Lower lobe of right lung (tissue), 2 donors: ENCODE results near the gene XPO6. TPM values are rescaled to one million over a fixed set of nuclear protein-coding genes. Genes with fewer than 3 reads are reported as not detected.

Experiments
- ATAC-seq, 2 donors: fragments of 200-7000 bp; cut with Tn5 transposase; one replicate each; pipeline ENCODE4 v1.9.1; 2020 to 2022; ENCODE audit warnings: mild to moderate bottlenecking in 2 of 2, moderate library complexity in 2 of 2
- DNase-seq: peaks from one replicate; pipeline ENCODE4 v3.0.0-alpha.2; 2020
- H3K27ac ChIP-seq: fragments of 200-600 bp; one replicate; pipeline ENCODE4 v1.8.0; 2022
- H3K27me3 ChIP-seq: fragments of 200-600 bp; one replicate; pipeline ENCODE4 v1.8.0; 2022; ENCODE audit warnings: low read depth
- H3K36me3 ChIP-seq: fragments of 200-600 bp; one replicate; pipeline ENCODE4 v1.8.0; 2022; ENCODE audit warnings: mild to moderate bottlenecking
- H3K4me1 ChIP-seq: fragments of 200-600 bp; one replicate; pipeline ENCODE4 v1.8.0; 2022
- H3K4me3 ChIP-seq: fragments of 200-600 bp; one replicate; pipeline ENCODE4 v1.8.0; 2022; ENCODE audit warnings: mild to moderate bottlenecking
- H3K9me3 ChIP-seq: fragments of 200-600 bp; one replicate; pipeline ENCODE4 v1.8.0; 2022
- intact Hi-C: fragments of 100-400 bp; cut with DNase I; formaldehyde crosslinking; loops from one replicate; pipeline ENCODE4 v1.11.0; 2022
- total RNA-seq: library from RNA; stranded (reverse); fragmentation: NEBNext Ultra II Directional; extraction: Animal tissue kit (Norgen Biotek cat#: 25700); gene quantifications from one replicate; pipeline ENCODE4 v1.2.1, GENCODE V29; 2021
- TF ChIP-seq, protein P1 (sequence below): fragments of 200-600 bp; IDR thresholded peaks from one replicate; pipeline ENCODE4 v1.8.0; 2022; ENCODE audit warnings: antibody characterized with exemption, mild to moderate bottlenecking
- donor health status: DM: no; HTN: yes; CAD: no; lungs with severe emphysema.

The XPO6 gene
- total RNA-seq, 1 donor from 2014 or later, result 106 TPM

DNA sequence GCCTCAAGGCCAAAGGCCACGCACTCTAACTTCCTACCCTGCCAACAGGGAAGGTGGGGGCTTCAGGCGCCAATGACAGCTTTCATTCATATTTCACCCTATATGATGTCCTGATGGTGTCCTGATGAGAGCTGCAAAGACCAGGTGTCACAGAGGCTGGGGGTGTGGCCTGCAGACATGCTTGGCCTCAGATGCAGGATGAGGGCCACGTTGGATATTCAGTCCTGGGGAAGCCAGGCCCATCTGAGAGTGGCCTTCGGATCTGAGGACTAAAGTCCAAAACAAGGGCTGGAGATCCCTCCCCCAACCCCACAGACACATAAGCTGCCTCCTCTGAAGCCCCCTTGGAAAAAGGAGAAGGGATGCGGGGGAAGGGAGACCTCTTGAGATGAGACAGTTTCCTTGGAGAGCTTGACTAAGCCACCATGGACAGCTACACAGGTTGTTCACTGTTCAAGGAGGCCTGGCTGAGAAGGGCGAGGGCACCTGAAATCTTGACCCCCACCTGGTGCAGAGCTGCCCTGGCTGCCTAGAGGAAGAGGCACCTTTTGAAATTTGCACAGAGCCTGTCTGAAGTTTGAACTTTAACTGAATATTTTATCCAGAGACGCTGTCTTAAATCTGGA lies 124.0 kb downstream of the XPO6 start:
- no peaks in the 10 kb centered on the region for H3K27me3 ChIP-seq
- H3K9me3 ChIP-seq, result no peaks in the 10 kb centered on the region
- TF ChIP-seq, protein P1, sequence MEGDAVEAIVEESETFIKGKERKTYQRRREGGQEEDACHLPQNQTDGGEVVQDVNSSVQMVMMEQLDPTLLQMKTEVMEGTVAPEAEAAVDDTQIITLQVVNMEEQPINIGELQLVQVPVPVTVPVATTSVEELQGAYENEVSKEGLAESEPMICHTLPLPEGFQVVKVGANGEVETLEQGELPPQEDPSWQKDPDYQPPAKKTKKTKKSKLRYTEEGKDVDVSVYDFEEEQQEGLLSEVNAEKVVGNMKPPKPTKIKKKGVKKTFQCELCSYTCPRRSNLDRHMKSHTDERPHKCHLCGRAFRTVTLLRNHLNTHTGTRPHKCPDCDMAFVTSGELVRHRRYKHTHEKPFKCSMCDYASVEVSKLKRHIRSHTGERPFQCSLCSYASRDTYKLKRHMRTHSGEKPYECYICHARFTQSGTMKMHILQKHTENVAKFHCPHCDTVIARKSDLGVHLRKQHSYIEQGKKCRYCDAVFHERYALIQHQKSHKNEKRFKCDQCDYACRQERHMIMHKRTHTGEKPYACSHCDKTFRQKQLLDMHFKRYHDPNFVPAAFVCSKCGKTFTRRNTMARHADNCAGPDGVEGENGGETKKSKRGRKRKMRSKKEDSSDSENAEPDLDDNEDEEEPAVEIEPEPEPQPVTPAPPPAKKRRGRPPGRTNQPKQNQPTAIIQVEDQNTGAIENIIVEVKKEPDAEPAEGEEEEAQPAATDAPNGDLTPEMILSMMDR, result no peak
- DNase-seq (no peak), ATAC-seq (no peak)
- H3K36me3 ChIP-seq, result no peaks in the 10 kb centered on the region
- intact Hi-C loops, result no loop called here
- no peak overlapping the region for H3K4me3 ChIP-seq
- H3K27ac ChIP-seq, result no peak overlapping the region
- no peaks in the 10 kb centered on the region for H3K4me1 ChIP-seq

DNA sequence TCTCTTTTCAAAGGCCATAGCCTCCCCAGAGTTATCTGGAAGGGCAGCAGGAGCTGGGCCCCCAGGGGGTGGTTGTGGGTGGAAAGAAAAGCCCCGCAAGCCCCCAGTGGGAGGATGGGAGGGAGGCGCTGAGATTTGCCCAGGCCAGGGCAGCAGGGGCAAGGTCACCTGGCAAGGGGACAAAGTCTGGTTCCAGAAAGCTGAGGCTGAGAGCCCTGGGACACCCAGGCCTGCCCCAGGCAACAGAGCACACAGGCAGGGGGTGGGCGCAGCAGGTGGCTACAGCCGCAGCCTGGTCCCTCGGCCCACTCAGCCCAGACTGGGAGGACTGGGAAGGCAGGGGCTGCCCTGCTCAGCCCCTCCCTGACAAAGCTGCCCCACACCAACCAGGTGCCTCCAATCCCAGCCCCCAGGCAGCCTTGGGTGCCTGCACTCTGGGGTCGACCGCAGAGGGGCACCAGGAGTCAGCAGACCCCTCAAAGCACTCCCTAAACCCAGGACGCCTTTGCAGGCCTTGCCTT lies 124.6 kb downstream of the XPO6 start:
- Histone ChIP-seq H3K4me3 (no peak overlapping the region), H3K27ac (no peak overlapping the region), H3K4me1 (no peaks in the 10 kb centered on the region), H3K36me3 (no peaks in the 10 kb centered on the region), H3K27me3 (no peaks in the 10 kb centered on the region), H3K9me3 (no peaks in the 10 kb centered on the region)
- intact Hi-C loops, result no loop called here
- DNase-seq (no peak), ATAC-seq (no peak)
- TF ChIP-seq, protein P1, result no peak

DNA sequence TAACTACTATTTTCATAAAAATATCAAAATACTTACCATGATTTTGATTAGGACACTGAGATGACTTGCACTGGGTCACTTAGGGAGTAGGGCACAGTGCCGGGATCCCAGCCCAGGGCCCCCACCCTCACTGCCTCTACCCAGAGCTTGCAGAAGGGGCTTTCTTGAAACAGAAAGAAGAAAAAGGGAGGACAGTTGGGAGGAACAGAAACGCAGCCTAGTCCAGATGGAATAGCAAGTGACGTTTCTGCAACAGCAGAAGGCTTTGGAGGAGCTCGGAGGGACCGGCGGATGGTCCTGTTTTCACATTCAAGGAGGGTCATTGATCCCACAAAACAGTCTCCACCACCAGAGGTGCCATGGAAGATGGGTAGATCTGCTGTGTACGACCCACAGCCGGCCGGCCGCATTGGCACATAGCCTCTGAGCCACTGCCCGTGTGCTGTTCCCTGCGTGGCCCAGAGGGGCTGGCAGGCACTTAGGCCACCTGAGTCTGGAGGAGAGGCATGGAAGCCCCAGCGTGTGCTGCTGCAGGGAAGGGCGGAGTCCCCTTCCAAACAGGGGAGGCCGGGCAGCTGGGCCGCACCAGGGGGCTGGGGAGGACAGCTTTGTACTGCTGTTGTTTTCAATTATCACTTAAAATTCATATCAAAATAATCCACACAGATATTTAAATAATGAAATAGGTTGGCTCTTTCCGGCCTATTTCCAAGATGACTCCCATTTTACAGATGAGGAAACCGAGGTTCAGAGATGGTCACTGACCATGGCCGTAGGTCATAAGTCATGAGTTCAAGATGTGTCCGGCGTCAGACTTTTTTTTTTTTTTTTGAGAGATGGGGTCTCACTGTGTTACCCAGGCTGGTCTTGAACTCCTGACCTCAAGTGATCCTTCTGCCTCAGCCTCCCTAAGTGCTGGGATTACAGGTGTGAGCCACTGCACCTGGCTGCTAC lies 125.3 kb downstream of the XPO6 start:
- intact Hi-C loops, result no loop called here
- no peak for DNase-seq
- Histone ChIP-seq H3K27me3 (no peaks in the 10 kb centered on the region), H3K27ac (no peak overlapping the region), H3K4me3 (no peak overlapping the region), H3K9me3 (no peaks in the 10 kb centered on the region), H3K36me3 (no peaks in the 10 kb centered on the region), H3K4me1 (no peaks in the 10 kb centered on the region)
- TF ChIP-seq, protein P1, result no peak
- no peak for ATAC-seq

DNA sequence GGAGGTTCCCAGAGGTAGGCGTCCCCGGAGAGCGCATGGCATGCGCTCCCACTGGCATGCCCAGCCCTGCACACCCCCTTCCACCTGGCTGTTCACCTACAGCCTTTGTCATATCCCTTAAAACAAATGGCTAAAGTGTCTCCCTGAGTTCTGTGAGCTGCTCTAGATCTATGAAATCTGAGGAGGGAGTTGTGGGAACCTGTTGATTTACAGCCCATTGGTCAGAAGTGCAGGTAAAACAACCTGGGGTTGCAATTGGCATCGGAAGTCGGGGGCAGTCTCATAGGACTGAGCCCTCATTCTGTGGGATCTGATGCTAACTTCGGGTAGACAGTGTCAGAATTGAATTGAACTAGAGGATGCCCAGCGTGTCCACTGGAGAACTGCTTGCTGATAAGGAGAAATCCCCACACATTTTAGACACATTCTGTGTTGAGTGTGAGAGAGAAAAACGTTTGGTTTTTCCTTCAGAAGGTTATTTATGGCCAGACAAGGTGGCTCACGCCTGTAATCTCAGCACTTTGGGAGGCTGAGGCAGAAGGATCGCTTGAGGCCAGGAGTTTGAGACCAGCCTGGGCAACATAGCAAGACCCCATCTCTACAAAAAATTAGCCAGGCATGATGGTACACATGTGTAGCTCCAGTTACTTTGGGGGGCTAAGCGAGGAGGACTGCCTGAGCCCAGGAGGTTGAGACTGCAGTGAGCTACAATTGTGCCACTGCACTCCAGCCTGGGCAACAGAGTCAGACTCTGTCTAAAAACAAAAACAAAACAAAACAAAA lies 126.2 kb downstream of the XPO6 start:
- no peak for ATAC-seq
- no peak overlapping the region for H3K27ac ChIP-seq
- no peaks in the 10 kb centered on the region for H3K27me3 ChIP-seq
- TF ChIP-seq, protein P1, result no peak
- no peaks in the 10 kb centered on the region for H3K4me1 ChIP-seq
- no peak overlapping the region for H3K4me3 ChIP-seq
- H3K9me3 ChIP-seq, result no peaks in the 10 kb centered on the region
- no peaks in the 10 kb centered on the region for H3K36me3 ChIP-seq
- no peak for DNase-seq
- intact Hi-C loops, result no loop called here

DNA sequence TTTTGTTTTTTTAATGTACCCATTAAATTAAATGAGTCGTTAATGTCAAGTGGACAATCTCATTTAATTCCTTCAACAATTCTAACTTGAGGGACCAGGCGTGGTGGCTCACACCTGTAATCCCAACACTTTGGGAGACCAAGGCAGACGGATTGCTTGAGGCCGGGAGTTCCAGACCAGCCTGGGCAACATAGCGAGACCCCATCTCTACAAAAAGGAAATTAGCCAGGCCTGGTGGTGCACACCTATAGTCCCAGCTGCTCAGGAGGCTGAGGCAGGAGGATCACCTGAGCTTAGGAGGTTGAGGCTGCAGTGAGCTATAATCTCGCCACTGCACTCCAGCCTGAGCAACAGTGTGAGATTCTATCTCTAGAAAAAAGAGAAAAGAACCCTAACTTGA lies 127.6 kb downstream of the XPO6 start:
- TF ChIP-seq, protein P1, result no peak
- H3K36me3 ChIP-seq, result no peaks in the 10 kb centered on the region
- H3K27ac ChIP-seq, result no peak overlapping the region
- ATAC-seq, result no peak
- H3K4me3 ChIP-seq, result no peak overlapping the region
- H3K27me3 ChIP-seq, result no peaks in the 10 kb centered on the region
- H3K4me1 ChIP-seq, result no peaks in the 10 kb centered on the region
- H3K9me3 ChIP-seq, result no peaks in the 10 kb centered on the region
- intact Hi-C loops, result no loop called here
- DNase-seq, result no peak
